Adrenal gland (tissue), 5 donors: Measurements from ENCODE around the gene PKP1.

Experiments
- POLR2A ChIP-seq, 2 donors: fragments of 450-650 bp; IDR thresholded peaks; one replicate each; pipeline ENCODE4 v1.6.1; 2017; ENCODE audit warnings: antibody characterized with exemption in 2 of 2, mild to moderate bottlenecking in 2 of 2, moderate library complexity in 1 of 2
- TF ChIP-seq, protein P1 (sequence below), 6 experiments: fragments of 450-650 bp in 4 of 6; fragments of 200-600 bp in 2 of 6; sonication (generic) in 1 of 6; IDR thresholded peaks; 1 replicate in 5 of 6; 2 replicates in 1 of 6; pipeline versions ENCODE4 v1.5.1 to v1.8.0; 2016 to 2021; ENCODE audit warnings: antibody characterized with exemption in 6 of 6, mild to moderate bottlenecking in 2 of 6, moderate library complexity in 1 of 6
- donor health status: DM: no; HTN: no; CAD: no.

DNA sequence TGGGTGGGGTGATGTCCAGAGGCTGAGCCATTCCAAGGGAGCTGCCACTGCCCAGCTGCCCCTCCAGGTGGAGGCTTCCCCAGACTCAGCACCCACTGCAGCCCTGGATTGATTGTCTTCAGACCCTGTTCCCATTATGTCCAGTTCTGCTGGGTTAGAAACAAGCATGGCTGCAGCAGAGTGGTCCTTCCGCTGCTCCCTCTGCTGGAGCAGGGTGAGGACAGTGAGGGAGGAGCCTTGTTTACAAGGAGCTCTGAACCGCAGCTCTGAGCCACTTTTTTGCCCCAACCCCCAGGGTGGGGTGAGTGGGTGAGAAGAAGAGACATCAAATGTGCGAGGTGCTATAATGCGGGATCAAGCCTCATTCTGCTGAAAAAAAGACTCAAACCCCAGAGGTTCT, 91.9 kb downstream of the PKP1 start:
- TF ChIP-seq, protein P1, sequence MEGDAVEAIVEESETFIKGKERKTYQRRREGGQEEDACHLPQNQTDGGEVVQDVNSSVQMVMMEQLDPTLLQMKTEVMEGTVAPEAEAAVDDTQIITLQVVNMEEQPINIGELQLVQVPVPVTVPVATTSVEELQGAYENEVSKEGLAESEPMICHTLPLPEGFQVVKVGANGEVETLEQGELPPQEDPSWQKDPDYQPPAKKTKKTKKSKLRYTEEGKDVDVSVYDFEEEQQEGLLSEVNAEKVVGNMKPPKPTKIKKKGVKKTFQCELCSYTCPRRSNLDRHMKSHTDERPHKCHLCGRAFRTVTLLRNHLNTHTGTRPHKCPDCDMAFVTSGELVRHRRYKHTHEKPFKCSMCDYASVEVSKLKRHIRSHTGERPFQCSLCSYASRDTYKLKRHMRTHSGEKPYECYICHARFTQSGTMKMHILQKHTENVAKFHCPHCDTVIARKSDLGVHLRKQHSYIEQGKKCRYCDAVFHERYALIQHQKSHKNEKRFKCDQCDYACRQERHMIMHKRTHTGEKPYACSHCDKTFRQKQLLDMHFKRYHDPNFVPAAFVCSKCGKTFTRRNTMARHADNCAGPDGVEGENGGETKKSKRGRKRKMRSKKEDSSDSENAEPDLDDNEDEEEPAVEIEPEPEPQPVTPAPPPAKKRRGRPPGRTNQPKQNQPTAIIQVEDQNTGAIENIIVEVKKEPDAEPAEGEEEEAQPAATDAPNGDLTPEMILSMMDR (IDR thresholded peaks at IDR 0.05) = no peak
- TF ChIP-seq POLR2A (IDR thresholded peaks at IDR 0.05) = no peak
